ENCODE measurements around the gene COX5A. TPM values are rescaled to one million over a fixed set of nuclear protein-coding genes. Genes with fewer than 3 reads are reported as not detected.
"Not testable (repeated sequence)": the region's sequence is repeated elsewhere in the genome, so short reads cannot be mapped to it uniquely, and the experiment has no call there.

COX5A gene
- total RNA-seq, 4 donors from 2014 or later: 58.6 to 86.2 (median 75.5) TPM

DNA sequence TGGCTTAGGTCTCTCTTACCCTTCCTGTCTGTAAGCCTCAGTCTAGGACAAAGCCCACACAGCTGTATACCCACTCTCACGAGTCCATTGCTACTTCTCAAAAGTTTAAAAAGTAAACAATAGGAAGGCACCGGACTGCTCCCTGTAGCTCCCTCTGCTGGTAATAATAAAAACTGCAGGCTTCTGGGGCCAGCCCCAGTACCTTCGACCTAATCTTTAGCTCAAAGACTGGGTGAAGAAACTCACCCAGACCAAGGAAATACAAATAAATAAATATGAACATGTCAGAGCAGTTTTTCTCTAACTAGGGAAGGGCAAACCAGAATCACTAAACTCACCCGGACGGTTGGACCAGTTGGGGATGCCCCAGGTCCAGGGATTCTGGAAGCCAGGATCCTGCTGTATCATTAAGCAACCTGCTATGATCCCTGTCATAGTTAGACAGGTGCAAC is 36.2 kb downstream of the COX5A start:
- H3K27ac ChIP-seq (replicated peaks in 1 of 4): peak overlapping the region in 3 of 4 donors; percentile 13 to 48 (median 42)
- H3K36me3 ChIP-seq: peaks cover 12 to 83% (median 62%) of the 10 kb centered on the region in 4 donors
- no peak for DNase-seq (ENCODE audit: extremely low spot score)
- H3K4me1 ChIP-seq: peaks cover 26 to 40% (median 33%) of the 10 kb centered on the region in 4 donors
- intact Hi-C loops (cut with DNase I): loop anchor here (1.0 to 5.0 kb wide), 3 partner anchors 36 to 58 kb away; partner anchors contain the start of genes COX5A and ULK3
- H3K27me3 ChIP-seq: no peaks in the 10 kb centered on the region
- no peak overlapping the region for H3K4me3 ChIP-seq
- H3K9me3 ChIP-seq: peaks cover 0 to 4% (median 0%) of the 10 kb centered on the region in 4 donors
- 16% methylated on average over 5 of the region's 5 CpGs for WGBS
- TF ChIP-seq POLR2AphosphoS5 (IDR thresholded peaks at IDR 0.05): no peak
- TF ChIP-seq EP300 (IDR thresholded peaks at IDR 0.05): no peak
- TF ChIP-seq POLR2A (IDR thresholded peaks at IDR 0.05; ENCODE audit: low read depth): no peak
- TF ChIP-seq CTCF (IDR thresholded peaks at IDR 0.05): peak; percentile 90 to 97 (median 94)

GRCh38 chr15:74897300-74897701 is 40.6 kb downstream of the COX5A start:
- Histone ChIP-seq H3K4me1 (peaks cover 11 to 14% (median 13%) of the 10 kb centered on the region in 4 donors), H3K27ac (replicated peaks in 1 of 4) (no peak overlapping the region), H3K9me3 (peaks cover 0 to 4% (median 0%) of the 10 kb centered on the region in 4 donors), H3K27me3 (no peaks in the 10 kb centered on the region), H3K4me3 (no peak overlapping the region), H3K36me3 (peaks cover 0 to 90% (median 55%) of the 10 kb centered on the region in 4 donors)
- 76% methylated on average over 5 of the region's 6 CpGs for WGBS
- intact Hi-C loops (cut with DNase I): no loop called here
- DNase-seq (ENCODE audit: extremely low spot score): no peak
- TF ChIP-seq CTCF (IDR thresholded peaks at IDR 0.05) (no peak), POLR2A (IDR thresholded peaks at IDR 0.05; ENCODE audit: low read depth) (no peak), POLR2AphosphoS5 (IDR thresholded peaks at IDR 0.05) (no peak), EP300 (IDR thresholded peaks at IDR 0.05) (no peak)

GRCh38 chr15:74896316-74896715 is 41.6 kb downstream of the COX5A start:
- Histone ChIP-seq H3K4me3 (no peak overlapping the region), H3K4me1 (peaks cover 4 to 11% (median 4%) of the 10 kb centered on the region in 4 donors), H3K36me3 (peaks cover 0 to 90% (median 54%) of the 10 kb centered on the region in 4 donors), H3K27ac (replicated peaks in 1 of 4) (no peak overlapping the region), H3K27me3 (no peaks in the 10 kb centered on the region), H3K9me3 (peaks cover 0 to 4% (median 0%) of the 10 kb centered on the region in 4 donors)
- DNase-seq (ENCODE audit: extremely low spot score): no peak
- intact Hi-C loops (cut with DNase I): no loop called here
- 63% methylated on average over 1 of the region's 3 CpGs for WGBS
- no peak for TF ChIP-seq EP300 (IDR thresholded peaks at IDR 0.05)
- no peak for TF ChIP-seq POLR2A (IDR thresholded peaks at IDR 0.05; ENCODE audit: low read depth)
- TF ChIP-seq POLR2AphosphoS5 (IDR thresholded peaks at IDR 0.05): no peak
- TF ChIP-seq CTCF (IDR thresholded peaks at IDR 0.05): no peak

DNA sequence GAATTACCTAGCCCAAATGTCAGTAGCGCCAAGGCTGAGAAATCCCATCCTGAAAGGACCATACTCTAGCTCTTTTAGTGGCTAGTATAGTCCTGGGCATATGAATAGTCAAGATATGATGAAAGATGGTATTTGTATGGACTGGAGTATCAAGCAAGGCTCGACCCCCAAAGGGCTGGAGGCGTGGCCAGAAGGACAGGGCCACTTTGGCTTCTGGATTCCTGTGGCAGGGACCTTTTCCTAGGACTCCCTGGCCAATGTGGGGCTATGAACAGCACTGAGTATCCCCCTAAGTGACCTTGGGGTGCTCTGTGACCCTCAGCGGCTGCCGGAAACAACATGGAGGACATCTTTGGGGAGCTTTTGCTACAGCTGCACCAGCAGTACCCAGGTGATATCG is 42.0 kb downstream of the COX5A start:
- Histone ChIP-seq H3K9me3 (peaks cover 0 to 4% (median 0%) of the 10 kb centered on the region in 4 donors), H3K36me3 (peaks cover 0 to 87% (median 50%) of the 10 kb centered on the region in 4 donors), H3K27me3 (no peaks in the 10 kb centered on the region), H3K4me3 (no peak overlapping the region), H3K27ac (replicated peaks in 1 of 4) (no peak overlapping the region), H3K4me1 (peaks cover 2 to 12% (median 4%) of the 10 kb centered on the region in 4 donors)
- intact Hi-C loops (cut with DNase I): no loop called here
- TF ChIP-seq CTCF (IDR thresholded peaks at IDR 0.05): no peak
- TF ChIP-seq POLR2A (IDR thresholded peaks at IDR 0.05; ENCODE audit: low read depth): no peak
- TF ChIP-seq EP300 (IDR thresholded peaks at IDR 0.05): no peak
- TF ChIP-seq POLR2AphosphoS5 (IDR thresholded peaks at IDR 0.05): no peak
- DNase-seq (ENCODE audit: extremely low spot score): no peak
- WGBS: 98% methylated on average over 6 of the region's 6 CpGs

DNA sequence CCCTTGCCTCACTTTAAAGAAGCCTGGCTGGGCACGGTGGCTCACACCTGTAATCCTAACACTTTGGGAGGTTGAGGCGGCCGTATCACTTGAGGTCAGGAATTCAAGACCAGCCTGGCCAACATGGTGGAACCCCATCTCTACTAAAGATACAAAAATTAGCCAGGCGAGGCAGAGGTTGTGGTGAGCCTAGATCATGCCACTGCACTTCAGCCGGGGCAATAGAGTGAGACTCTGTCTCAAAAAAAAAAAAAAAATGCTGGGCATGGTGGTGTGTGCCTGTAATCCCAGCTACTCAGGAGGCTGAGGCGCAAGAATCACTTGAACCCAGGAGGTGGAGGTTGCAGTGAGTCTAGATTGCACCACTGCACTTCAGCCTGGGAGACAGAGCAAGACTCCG is 43.5 kb downstream of the COX5A start:
- WGBS: 96% methylated on average over 7 of the region's 7 CpGs
- H3K4me3 ChIP-seq; H3K27me3 ChIP-seq; H3K27ac ChIP-seq (replicated peaks in 1 of 4); DNase-seq (ENCODE audit: extremely low spot score); intact Hi-C loops (cut with DNase I); H3K9me3 ChIP-seq: not testable (repeated sequence)
- peaks cover 0 to 73% (median 37%) of the 10 kb centered on the region in 4 donors for H3K36me3 ChIP-seq
- peaks cover 12 to 18% (median 14%) of the 10 kb centered on the region in 4 donors for H3K4me1 ChIP-seq

Measured in esophagus muscularis mucosa (tissue), 4 donors.